Peyer's patch (tissue), 4 donors: ENCODE data around the gene CDCP2. TPM values are rescaled to one million over a fixed set of nuclear protein-coding genes. Genes with fewer than 3 reads are reported as not detected.

Experiments used
- DNase-seq, 3 donors: peaks; one replicate each; pipeline ENCODE4 v3.0.0-alpha.2; 2017 to 2019
- H3K27ac ChIP-seq, 4 donors: fragments of 200-600 bp; sonication (generic); one replicate each; pipeline ENCODE4 v1.5.1; 2016 to 2019
- H3K27me3 ChIP-seq, 2 donors: fragments of 200-600 bp; sonication (generic); one replicate each; pipeline ENCODE4 v1.5.1; 2019
- H3K36me3 ChIP-seq, 3 donors: fragments of 200-600 bp; sonication (generic); one replicate each; pipeline ENCODE4 v1.5.1; 2016 to 2019
- H3K4me1 ChIP-seq, 4 donors: fragments of 200-600 bp; sonication (generic); one replicate each; pipeline ENCODE4 v1.5.1; 2016 to 2019
- H3K4me3 ChIP-seq, 4 donors: fragments of 200-600 bp; sonication (generic); 1 replicate in 3 of 4; 2 replicates in 1 of 4; pipeline ENCODE4 v1.5.1; 2016 to 2019; ENCODE audit warnings: mild to moderate bottlenecking in 1 of 4
- H3K9me3 ChIP-seq, 4 donors: fragments of 200-600 bp; sonication (generic); one replicate each; pipeline ENCODE4 v1.5.1; 2016 to 2019; ENCODE audit warnings: mild to moderate bottlenecking in 1 of 4
- CTCF ChIP-seq, 6 experiments: fragments of 450-650 bp in 4 of 6; fragments of 200-600 bp in 2 of 6; sonication (generic) in 1 of 6; IDR thresholded peaks; one replicate each; pipeline ENCODE4 v1.5.1; 2017 to 2019; ENCODE audit warnings: antibody characterized with exemption in 6 of 6, mild to moderate bottlenecking in 3 of 6, moderate library complexity in 1 of 6
- POLR2A ChIP-seq, 2 donors: fragments of 450-650 bp; IDR thresholded peaks; one replicate each; pipeline ENCODE4 v1.5.1; 2017; ENCODE audit warnings: antibody characterized with exemption in 2 of 2, mild to moderate bottlenecking in 2 of 2, moderate library complexity in 2 of 2
- total RNA-seq, 4 donors: library from RNA; depleted of rRNA; stranded (reverse); fragments of >200 nt; gene quantifications; one replicate each; pipeline ENCODE4 v1.1.0, GENCODE V29; 2016

The CDCP2 gene
- total RNA-seq, 4 donors from 2014 or later: not detected

- no peak for DNase-seq
- no peaks in the 10 kb centered on the region for H3K27me3 ChIP-seq
- no peak overlapping the region for H3K27ac ChIP-seq
- no peak for TF ChIP-seq CTCF (IDR thresholded peaks at IDR 0.05)
- no peak for TF ChIP-seq POLR2A (IDR thresholded peaks at IDR 0.05)
- no peaks in the 10 kb centered on the region for H3K9me3 ChIP-seq
- H3K4me3 ChIP-seq: no peak overlapping the region
- no peaks in the 10 kb centered on the region for H3K36me3 ChIP-seq
- H3K4me1 ChIP-seq: no peaks in the 10 kb centered on the region
Observed at GRCh38 chr1:54178296-54179070, 25.7 kb upstream of the CDCP2 start.

GRCh38 chr1:54177726-54178125 lies 24.9 kb upstream of the CDCP2 start:
- H3K27me3 ChIP-seq: no peaks in the 10 kb centered on the region
- H3K4me3 ChIP-seq: no peak overlapping the region
- no peaks in the 10 kb centered on the region for H3K4me1 ChIP-seq
- DNase-seq: no peak
- no peaks in the 10 kb centered on the region for H3K36me3 ChIP-seq
- H3K9me3 ChIP-seq: no peaks in the 10 kb centered on the region
- TF ChIP-seq POLR2A (IDR thresholded peaks at IDR 0.05) (no peak), CTCF (IDR thresholded peaks at IDR 0.05) (no peak)
- no peak overlapping the region for H3K27ac ChIP-seq

- no peak for TF ChIP-seq CTCF (IDR thresholded peaks at IDR 0.05)
- no peak for TF ChIP-seq POLR2A (IDR thresholded peaks at IDR 0.05)
- H3K27ac ChIP-seq: no peak overlapping the region
- no peaks in the 10 kb centered on the region for H3K9me3 ChIP-seq
- no peak for DNase-seq
- no peaks in the 10 kb centered on the region for H3K4me1 ChIP-seq
- no peak overlapping the region for H3K4me3 ChIP-seq
- H3K27me3 ChIP-seq: no peaks in the 10 kb centered on the region
- no peaks in the 10 kb centered on the region for H3K36me3 ChIP-seq
Observed at GRCh38 chr1:54176621-54177327, 24.0 kb upstream of the CDCP2 start.

GRCh38 chr1:54174106-54174505 lies 21.3 kb upstream of the CDCP2 start:
- Histone ChIP-seq H3K4me3 (no peak overlapping the region), H3K9me3 (no peaks in the 10 kb centered on the region), H3K36me3 (no peaks in the 10 kb centered on the region), H3K27ac (no peak overlapping the region), H3K4me1 (no peaks in the 10 kb centered on the region), H3K27me3 (no peaks in the 10 kb centered on the region)
- no peak for DNase-seq
- no peak for TF ChIP-seq CTCF (IDR thresholded peaks at IDR 0.05)
- TF ChIP-seq POLR2A (IDR thresholded peaks at IDR 0.05): no peak

- H3K27me3 ChIP-seq: no peaks in the 10 kb centered on the region
- TF ChIP-seq POLR2A (IDR thresholded peaks at IDR 0.05) (no peak), CTCF (IDR thresholded peaks at IDR 0.05) (no peak)
- no peaks in the 10 kb centered on the region for H3K4me1 ChIP-seq
- H3K36me3 ChIP-seq: no peaks in the 10 kb centered on the region
- no peak for DNase-seq
- no peak overlapping the region for H3K4me3 ChIP-seq
- H3K27ac ChIP-seq: no peak overlapping the region
- no peaks in the 10 kb centered on the region for H3K9me3 ChIP-seq
Observed at GRCh38 chr1:54173681-54174080, 20.9 kb upstream of the CDCP2 start.
